Stimulated activated CD4-positive, alpha-beta T cell treated with anti-CD3 and anti-CD28 coated beads, Interleukin-2, amount 100 ng/mL, for 48 hours (primary cell): ENCODE results near the gene FAM83F.
"Not testable (repeated sequence)": the region's sequence is repeated elsewhere in the genome, so short reads cannot be mapped to it uniquely, and the experiment has no call there.

ENCODE experiments used
- DNase-seq, 2 donors: peaks; one replicate each; pipeline ENCODE4 v3.0.0-alpha.2; 2020

FAM83F gene

GRCh38 chr22:39994566-39995392 is at the start of gene FAM83F:
FAM83F (plus strand) TSS chr22:39994954; CDS start chr22:39995043, 89 bp downstream.
- peak in 1 of 2 donors; percentile 18 for DNase-seq

DNA sequence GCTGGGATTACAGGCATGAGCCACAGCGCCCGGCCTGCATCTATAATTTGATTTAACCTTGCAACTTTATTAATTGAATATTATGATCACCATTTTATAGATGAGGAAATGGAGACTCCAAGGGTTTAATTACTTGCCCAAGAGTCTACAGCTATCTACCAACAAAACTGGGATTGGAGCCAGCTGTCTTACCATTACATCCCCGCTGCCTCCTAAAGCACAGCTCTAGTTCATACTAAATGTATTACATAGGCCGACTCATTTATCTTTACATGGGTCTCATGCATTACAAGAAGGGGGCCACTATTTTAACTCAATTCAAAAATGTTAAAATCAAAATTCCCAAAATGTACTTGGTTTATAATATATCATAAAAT is 48.6 kb upstream of the FAM83F start:
- no peak for DNase-seq

GRCh38 chr22:39946503-39947219 is 48.1 kb upstream of the FAM83F start:
- DNase-seq: no peak

DNA sequence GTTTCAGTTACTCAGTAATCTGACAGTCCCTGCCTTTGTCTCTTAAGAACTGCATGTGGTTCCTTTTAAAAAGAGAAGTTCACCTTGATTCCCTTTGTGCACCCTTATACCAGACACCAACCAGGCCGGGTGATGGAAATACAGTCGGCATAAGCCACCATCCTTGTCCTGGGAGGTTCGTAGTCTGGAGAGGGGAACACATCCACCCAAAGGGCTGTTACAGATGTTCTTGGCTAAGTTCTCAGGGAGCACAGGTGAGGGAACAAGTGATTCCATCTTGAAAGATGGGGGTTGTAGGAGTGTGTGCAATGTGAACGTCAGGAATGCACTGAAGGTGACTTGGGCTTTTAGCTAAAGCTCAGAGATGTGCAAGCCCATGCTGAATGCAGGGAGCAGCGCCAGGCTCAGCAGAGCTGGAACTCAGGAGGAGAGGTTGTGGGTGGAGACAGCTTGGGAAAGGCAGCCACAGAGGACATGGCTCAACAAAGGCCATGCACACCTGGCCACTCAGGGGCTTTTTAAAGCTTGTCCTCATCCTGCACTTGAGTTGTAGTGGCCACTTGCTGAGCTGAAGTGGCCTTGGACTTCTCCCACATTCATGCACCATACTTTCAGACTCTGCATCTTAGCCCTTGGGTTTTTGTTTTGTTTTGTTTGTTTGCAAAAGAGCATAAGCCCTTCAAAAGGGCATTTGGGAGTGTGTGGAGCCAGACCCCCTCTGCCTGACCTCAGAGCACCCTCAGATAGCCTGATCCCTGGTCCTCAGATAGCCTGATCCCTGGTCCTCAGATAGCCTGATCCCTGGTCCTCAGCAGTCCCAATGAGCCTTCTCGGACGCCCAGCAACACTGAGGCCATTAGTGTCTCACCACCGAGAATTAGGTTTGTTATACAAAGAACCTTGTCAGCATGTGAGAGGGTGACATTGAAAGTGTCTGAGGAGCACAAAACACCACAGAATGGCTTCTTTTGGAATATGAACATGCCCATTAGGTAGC is 47.2 kb upstream of the FAM83F start:
- no peak for DNase-seq

DNA sequence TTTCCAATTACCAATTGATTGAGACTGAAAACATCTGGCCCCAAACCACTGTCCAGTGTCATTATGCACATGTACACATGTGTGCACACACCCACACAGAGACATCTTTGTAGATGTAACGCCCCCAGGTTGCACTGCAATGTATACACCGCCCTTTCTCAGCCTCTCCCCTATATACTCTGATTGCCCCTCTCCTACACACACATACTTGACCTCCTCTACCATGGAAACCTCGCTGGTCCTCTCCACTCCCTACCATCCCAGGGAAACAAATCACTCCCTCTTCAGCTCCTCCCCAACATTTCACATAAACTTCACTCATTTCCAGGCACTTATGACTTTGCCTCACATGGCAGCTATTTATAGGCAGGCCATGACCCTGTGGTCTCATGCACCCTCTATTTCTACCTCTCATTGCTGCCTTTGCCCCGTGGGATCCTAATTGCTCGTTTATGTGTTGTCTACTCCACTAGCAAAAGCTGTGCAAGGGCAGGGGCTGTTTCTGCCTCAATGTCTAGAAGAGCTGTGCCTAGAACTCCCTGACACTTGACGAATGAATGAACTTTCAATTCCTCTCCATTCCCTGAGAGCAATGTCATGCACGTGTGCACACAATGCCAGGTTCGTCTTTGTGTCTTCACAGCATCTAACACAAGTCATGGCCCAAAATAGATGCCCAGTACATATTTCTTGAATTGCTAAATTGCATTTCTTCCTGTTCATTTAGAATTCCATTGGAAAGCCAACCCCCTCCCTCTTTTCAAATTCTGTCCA is 44.6 kb upstream of the FAM83F start:
- DNase-seq: no peak

- not testable (repeated sequence) for DNase-seq
Measured at GRCh38 chr22:39951603-39952293, 43.0 kb upstream of the FAM83F start.

DNA sequence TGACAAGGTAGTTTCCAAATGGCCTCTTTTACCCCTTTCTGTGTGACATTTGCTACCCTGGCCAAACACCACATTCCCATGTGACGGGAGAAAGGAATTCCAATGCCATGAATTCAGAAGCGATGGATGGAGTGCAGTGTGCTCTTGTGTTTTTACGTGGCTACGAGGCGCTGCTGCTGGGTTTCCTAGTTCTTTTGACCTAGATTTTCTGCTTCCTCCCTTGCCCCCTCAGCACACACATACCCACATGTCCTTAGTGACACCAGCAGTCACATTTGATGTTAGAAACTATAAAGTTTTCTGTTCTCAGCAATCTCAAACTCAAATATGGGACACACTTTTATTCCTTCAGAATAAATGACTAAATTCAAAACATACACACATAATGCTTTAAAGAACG is 42.4 kb upstream of the FAM83F start:
- DNase-seq: no peak

DNA sequence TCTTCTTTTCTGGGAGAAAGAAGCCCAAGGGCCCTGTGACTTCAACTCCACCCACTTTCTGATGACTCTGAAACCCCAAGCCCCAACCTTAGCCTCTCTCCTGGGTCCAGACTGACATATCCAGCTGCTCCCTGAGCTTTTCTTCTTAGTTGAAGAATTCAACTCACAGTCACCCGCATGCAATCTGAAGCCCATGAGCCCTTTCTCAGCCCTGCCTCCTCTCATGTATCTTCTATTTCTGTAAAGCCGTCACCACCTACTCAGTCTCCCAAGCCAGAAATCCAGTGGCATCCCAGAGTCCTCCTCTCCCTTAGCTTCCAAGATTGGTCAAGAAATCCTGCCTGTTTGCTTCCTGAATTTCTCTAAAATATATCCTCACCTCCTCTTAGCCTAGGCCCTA is 41.7 kb upstream of the FAM83F start:
- no peak for DNase-seq

GRCh38 chr22:39954584-39955055 is 40.1 kb upstream of the FAM83F start:
- DNase-seq: no peak

GRCh38 chr22:39955675-39956074 is 39.1 kb upstream of the FAM83F start:
- DNase-seq: no peak

DNA sequence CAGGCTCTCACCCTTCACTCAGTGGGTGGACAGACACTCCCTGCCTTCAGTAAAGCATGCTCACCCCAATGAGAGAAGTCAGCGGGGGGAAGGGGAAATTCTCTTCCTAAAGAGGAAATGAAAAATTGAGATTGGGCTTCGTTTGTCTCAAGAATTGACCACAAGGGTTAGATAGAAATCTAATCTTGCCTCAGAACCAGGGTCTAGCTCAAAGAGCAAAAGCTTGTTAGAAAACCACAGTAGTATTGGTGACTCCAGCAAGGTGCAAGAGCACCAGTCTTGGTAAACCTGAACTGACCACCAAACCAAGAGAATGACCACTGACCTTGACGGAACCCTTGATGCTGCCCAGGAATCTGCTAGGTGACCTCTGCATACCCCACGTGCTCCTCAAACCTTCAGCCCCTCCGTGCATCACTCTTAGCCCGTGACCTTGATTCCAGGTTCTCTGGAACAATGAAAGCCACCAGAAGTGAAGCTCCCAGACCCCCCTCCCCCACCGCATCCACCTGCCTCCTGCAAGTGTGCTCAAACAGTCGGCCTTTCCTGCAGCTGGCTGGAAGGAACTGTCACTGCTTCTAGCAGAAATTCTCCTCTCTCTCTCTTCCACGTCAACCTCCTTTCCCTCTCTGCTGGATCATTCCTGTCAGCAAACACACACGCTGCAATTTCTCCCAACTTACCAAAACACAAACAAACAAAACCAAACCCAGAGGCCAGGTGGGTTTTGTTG is 37.7 kb upstream of the FAM83F start:
- DNase-seq: no peak

- DNase-seq: no peak
Measured at GRCh38 chr22:39958009-39958711, 36.6 kb upstream of the FAM83F start.

GRCh38 chr22:39958949-39959639 is 35.7 kb upstream of the FAM83F start:
- DNase-seq: no peak

GRCh38 chr22:39959640-39960447 is 34.9 kb upstream of the FAM83F start, which contains the start of gene TMA7B:
TMA7B (plus strand) TSS chr22:39960397; CDS start chr22:39964375, 3,978 bp downstream.
- no peak for DNase-seq

GRCh38 chr22:39960791-39961746 is 33.7 kb upstream of the FAM83F start:
- DNase-seq: peak; percentile 53 to 62

DNA sequence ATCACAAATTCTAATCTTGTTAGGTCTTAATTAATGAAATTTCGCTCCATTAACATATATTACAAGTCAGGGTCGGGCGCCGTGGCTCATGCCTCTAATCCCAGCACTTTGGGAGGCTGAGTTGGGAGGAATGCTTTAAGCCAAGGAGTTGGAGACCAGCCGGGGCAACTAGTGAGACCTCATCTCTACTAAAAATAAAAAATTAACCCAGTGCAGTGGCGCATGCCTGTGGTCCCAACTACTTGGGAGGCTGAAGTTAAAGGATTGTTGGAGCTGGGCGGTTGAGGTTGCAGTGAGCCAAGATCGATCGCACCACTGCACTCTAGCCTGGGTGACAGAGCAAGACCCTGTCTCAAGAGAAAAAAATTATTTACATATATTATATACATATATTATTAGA is 32.7 kb upstream of the FAM83F start:
- no peak for DNase-seq

DNA sequence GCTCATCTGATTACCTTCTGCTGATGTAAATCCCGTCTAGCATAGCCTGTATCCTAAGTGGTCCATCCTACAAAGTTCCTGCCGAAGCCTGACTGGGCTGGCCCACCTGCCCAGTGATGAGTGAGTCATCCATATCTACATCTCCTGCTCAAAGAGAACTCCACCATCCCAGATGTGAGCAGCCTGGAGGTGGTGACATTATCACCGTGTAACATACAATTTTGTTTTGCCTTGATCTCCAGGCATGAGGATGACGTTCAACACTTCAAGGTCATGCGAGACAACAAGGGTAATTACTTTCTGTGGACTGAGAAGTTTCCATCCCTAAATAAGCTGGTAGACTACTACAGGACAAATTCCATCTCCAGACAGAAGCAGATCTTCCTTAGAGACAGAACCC is 29.0 kb upstream of the FAM83F start:
- no peak for DNase-seq
